T47D (cell line): ENCODE measurements around the gene CKAP5.

Experiments used
- DNase-seq, 2 experiments: peaks; one replicate each; pipeline versions ENCODE4 v3.0.0 to v3.0.0-alpha.2; 2011 to 2012; ENCODE audit warnings: low read depth in 1 of 2, low spot score in 1 of 2
- JUND ChIP-seq: IDR thresholded peaks from 2 replicates; pipeline ENCODE4 v1.6.1; 2012; ENCODE audit warnings: low read depth
- in situ Hi-C: cut with HindIII; loops from 2 replicates; pipeline ENCODE4 v1.10.0; 2016; ENCODE audit warnings: low sequenced_read_pairs, low pct_unique_long_range_greater_than_20kb

The CKAP5 gene

GRCh38 chr11:46694072-46694471 is 152.0 kb downstream of the CKAP5 start:
- no peak for TF ChIP-seq JUND
- in situ Hi-C loops, result no loop called here
- DNase-seq, result no peak

- DNase-seq, result no peak
- no peak for TF ChIP-seq JUND
Measured at GRCh38 chr11:46693597-46694012, 152.5 kb downstream of the CKAP5 start.

More at GRCh38 chr11:46693597-46694012, 152.5 kb downstream of the CKAP5 start:
- in situ Hi-C loops, result no loop called here
